AG08396 (cell line): Measurements from ENCODE around the gene KRTAP5-9.
"Not testable (repeated sequence)": the region's sequence is repeated elsewhere in the genome, so short reads cannot be mapped to it uniquely, and the experiment has no call there.

Experiments
- DNase-seq: peaks from one replicate; pipeline ENCODE4 v3.0.0; 2012; ENCODE audit warnings: low spot score, mixed read lengths

The KRTAP5-9 gene

GRCh38 chr11:71563406-71563805 lies 15.2 kb downstream of the KRTAP5-9 start:
- peak; percentile 79 for DNase-seq

- DNase-seq = no peak
Measured at GRCh38 chr11:71564430-71564829, 16.2 kb downstream of the KRTAP5-9 start.

- DNase-seq = no peak
Measured at GRCh38 chr11:71565263-71565662, 17.0 kb downstream of the KRTAP5-9 start, which contains the start of gene KRTAP5-10. Gene KRTAP5-10, plus strand, starts transcription at chr11:71565563. Its CDS starts 25 bp downstream, at chr11:71565588.

GRCh38 chr11:71566081-71566620 lies 17.9 kb downstream of the KRTAP5-9 start:
- DNase-seq = no peak

GRCh38 chr11:71566626-71567599 lies 18.7 kb downstream of the KRTAP5-9 start:
- not testable (repeated sequence) for DNase-seq

GRCh38 chr11:71567633-71568032 lies 19.4 kb downstream of the KRTAP5-9 start:
- DNase-seq = not testable (repeated sequence)

GRCh38 chr11:71568704-71569349 lies 20.6 kb downstream of the KRTAP5-9 start:
- DNase-seq = no peak

- not testable (repeated sequence) for DNase-seq
Measured at GRCh38 chr11:71571101-71571850, 23.1 kb downstream of the KRTAP5-9 start.

GRCh38 chr11:71572811-71573210 lies 24.6 kb downstream of the KRTAP5-9 start:
- no peak for DNase-seq

GRCh38 chr11:71574418-71574817 lies 26.2 kb downstream of the KRTAP5-9 start:
- DNase-seq = no peak

GRCh38 chr11:71575723-71576424 lies 27.7 kb downstream of the KRTAP5-9 start:
- no peak for DNase-seq

- DNase-seq = not testable (repeated sequence)
Measured at GRCh38 chr11:71576688-71577465, 28.7 kb downstream of the KRTAP5-9 start.

- no peak for DNase-seq
Measured at GRCh38 chr11:71577469-71578004, 29.3 kb downstream of the KRTAP5-9 start.

- not testable (repeated sequence) for DNase-seq
Measured at GRCh38 chr11:71579513-71579912, 31.3 kb downstream of the KRTAP5-9 start.

GRCh38 chr11:71580057-71581003 lies 32.1 kb downstream of the KRTAP5-9 start:
- peak; percentile 85 for DNase-seq

- DNase-seq = no peak
Measured at GRCh38 chr11:71581826-71582225, 33.6 kb downstream of the KRTAP5-9 start.

GRCh38 chr11:71582309-71582895 lies 34.2 kb downstream of the KRTAP5-9 start, which contains the start of gene KRTAP5-11:
Gene KRTAP5-11, minus strand, starts transcription at chr11:71582875. Its CDS starts 38 bp downstream, at chr11:71582837.
- no peak for DNase-seq

- DNase-seq = not testable (repeated sequence)
Measured at GRCh38 chr11:71582969-71583368, 34.7 kb downstream of the KRTAP5-9 start.
